Neutrophil (primary cell): ENCODE results near the gene HMCN2.

Experiments
- H3K27ac ChIP-seq: fragments of 200-600 bp; sonication (generic); 2 replicates; pipeline ENCODE4 v1.5.1; 2016; ENCODE audit warnings: mild to moderate bottlenecking, moderate library complexity
- H3K27me3 ChIP-seq: fragments of 200-600 bp; sonication (generic); 2 replicates; pipeline ENCODE4 v1.6.0; 2016; ENCODE audit warnings: mild to moderate bottlenecking
- H3K36me3 ChIP-seq: fragments of 200-600 bp; sonication (generic); 2 replicates; pipeline ENCODE4 v1.5.1; 2017
- H3K4me1 ChIP-seq, 2 experiments: fragments of 200-600 bp in 1 of 2; sonication (generic) in 1 of 2; 1 replicate in 1 of 2; 2 replicates in 1 of 2; pipeline versions ENCODE4 v1.5.1 to v1.6.1; 2013 to 2016; ENCODE audit warnings: low read depth in 1 of 2, low read length in 1 of 2, mild to moderate bottlenecking in 1 of 2, moderate library complexity in 1 of 2; ENCODE audit not compliant: control insufficient read depth in 1 of 2, insufficient read depth in 1 of 2
- H3K4me3 ChIP-seq, 2 experiments: fragments of 200-600 bp in 1 of 2; sonication (generic) in 1 of 2; 1 replicate in 1 of 2; 2 replicates in 1 of 2; pipeline ENCODE4 v1.5.1; 2013 to 2016; ENCODE audit warnings: low read depth in 1 of 2, low read length in 1 of 2, mild to moderate bottlenecking in 1 of 2, moderate library complexity in 1 of 2
- H3K9me3 ChIP-seq: fragments of 200-600 bp; sonication (generic); 2 replicates; pipeline ENCODE4 v1.5.1; 2016
- CTCF ChIP-seq: fragments of 200-600 bp; sonication (generic); IDR thresholded peaks from 2 replicates; pipeline ENCODE4 v1.5.1; 2016; ENCODE audit warnings: antibody characterized with exemption

Gene HMCN2

GRCh38 chr9:130236436-130236985, 29.0 kb upstream of the HMCN2 start:
- H3K27me3 ChIP-seq: no peaks in the 10 kb centered on the region
- no peak overlapping the region for H3K27ac ChIP-seq
- H3K9me3 ChIP-seq: no peaks in the 10 kb centered on the region
- TF ChIP-seq CTCF: no peak
- H3K36me3 ChIP-seq: no peaks in the 10 kb centered on the region
- H3K4me3 ChIP-seq: no peak overlapping the region
- H3K4me1 ChIP-seq: peaks cover 0 to 5% of the 10 kb centered on the region in 2 experiments

GRCh38 chr9:130237076-130237475, 28.5 kb upstream of the HMCN2 start:
- no peak overlapping the region for H3K27ac ChIP-seq

DNA sequence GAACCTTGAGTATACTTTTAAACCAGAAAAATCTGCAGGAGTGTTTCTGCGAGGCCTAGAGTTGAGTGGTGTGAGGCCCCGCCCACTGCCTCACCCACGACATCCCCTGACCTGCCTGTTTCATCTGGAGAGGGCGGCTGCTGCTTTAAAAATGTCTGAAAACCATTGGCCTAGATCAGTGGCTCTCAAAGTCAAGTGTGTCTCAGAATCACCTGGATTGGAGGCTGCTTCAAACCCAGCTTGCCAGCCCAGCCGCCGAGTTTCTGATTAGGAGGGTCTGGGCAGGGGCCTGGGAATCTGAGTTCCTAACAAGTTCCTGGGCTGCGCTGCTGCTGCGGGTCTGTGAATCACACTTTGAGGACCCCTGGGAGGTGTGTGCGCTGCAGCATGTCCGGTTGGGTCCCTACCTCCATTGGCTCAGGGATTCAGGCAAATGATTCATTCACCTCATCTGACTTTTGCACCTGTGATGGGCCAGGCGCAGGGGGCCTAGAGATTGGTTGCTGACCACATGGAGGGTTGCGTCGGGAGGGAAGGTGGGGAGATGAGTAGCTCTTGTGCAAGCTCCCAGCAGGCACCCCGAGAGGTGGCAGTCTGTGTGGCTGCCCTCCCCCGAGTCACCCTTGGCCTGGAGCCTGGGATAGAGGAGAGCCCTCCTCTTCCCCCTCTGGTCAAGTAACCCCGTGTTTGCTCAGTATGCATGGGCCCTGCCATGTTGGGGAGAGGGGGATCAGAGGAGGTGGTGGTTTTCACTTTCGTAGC, 27.6 kb upstream of the HMCN2 start:
- H3K4me1 ChIP-seq: peaks cover 0 to 5% of the 10 kb centered on the region in 2 experiments
- no peak overlapping the region for H3K4me3 ChIP-seq
- H3K27ac ChIP-seq: no peak overlapping the region
- H3K27me3 ChIP-seq: no peaks in the 10 kb centered on the region
- H3K36me3 ChIP-seq: no peaks in the 10 kb centered on the region
- TF ChIP-seq CTCF: no peak
- no peaks in the 10 kb centered on the region for H3K9me3 ChIP-seq

More at GRCh38 chr9:130237076-130237475, 28.5 kb upstream of the HMCN2 start:
- Histone ChIP-seq H3K4me1 (peaks cover 0 to 5% of the 10 kb centered on the region in 2 experiments), H3K27me3 (no peaks in the 10 kb centered on the region), H3K9me3 (no peaks in the 10 kb centered on the region), H3K36me3 (no peaks in the 10 kb centered on the region), H3K4me3 (no peak overlapping the region)
- no peak for TF ChIP-seq CTCF

DNA sequence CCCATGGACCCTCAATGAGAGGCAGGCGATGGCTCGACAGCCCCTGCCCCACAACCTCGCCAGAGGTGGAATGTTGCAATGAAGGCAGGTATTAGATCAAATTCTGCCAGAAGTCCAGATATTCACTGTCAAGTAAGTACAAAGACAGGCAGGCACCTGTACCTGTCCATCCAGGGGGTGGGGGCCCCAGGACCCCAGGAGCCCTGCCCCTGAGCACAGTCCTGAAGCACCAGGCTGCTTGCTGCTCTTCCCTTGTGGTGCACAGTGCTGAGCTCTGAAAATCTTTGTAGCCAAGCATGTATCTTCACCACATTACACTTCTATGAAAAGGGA, 26.2 kb upstream of the HMCN2 start:
- Histone ChIP-seq H3K4me1 (peaks cover 0 to 5% of the 10 kb centered on the region in 2 experiments), H3K27ac (no peak overlapping the region), H3K9me3 (no peaks in the 10 kb centered on the region), H3K27me3 (no peaks in the 10 kb centered on the region), H3K4me3 (no peak overlapping the region), H3K36me3 (no peaks in the 10 kb centered on the region)
- TF ChIP-seq CTCF: no peak

DNA sequence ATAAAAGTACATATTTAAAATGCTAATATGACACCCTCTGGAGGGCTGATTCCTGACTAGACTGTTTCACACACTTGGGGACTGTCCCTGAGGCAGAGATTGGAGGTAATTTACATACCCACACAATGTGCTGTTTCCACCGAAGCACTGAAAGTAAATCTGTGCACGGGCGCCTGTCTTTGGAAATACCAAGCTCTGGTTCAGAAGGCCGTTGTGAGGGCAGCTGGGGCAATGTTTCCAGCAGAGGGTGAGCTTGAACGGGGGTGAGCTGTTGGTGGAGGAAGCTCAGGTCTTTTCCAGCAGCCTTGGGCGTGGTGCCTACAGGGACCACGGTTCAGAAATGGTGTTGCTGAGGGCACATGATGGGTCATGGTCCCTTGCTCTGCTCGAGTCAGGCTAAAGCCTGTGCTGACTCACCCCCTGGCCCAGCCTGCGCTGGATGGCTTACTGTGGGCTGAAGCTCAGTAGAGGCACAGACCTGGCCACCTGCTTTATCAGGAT, 25.8 kb upstream of the HMCN2 start:
- H3K36me3 ChIP-seq: no peaks in the 10 kb centered on the region
- no peaks in the 10 kb centered on the region for H3K9me3 ChIP-seq
- no peaks in the 10 kb centered on the region for H3K27me3 ChIP-seq
- no peak for TF ChIP-seq CTCF
- peaks cover 0 to 5% of the 10 kb centered on the region in 2 experiments for H3K4me1 ChIP-seq
- H3K27ac ChIP-seq: no peak overlapping the region
- H3K4me3 ChIP-seq: no peak overlapping the region
